GM13977 (cell line): Measurements from ENCODE around the gene CDH4.

Experiments used
- DNase-seq: peaks from one replicate; pipeline ENCODE4 v3.0.0; 2012; ENCODE audit warnings: low spot score
- in situ Hi-C: fragments of 300-500 bp; cut with MboI; formaldehyde crosslinking; loops from one replicate; pipeline ENCODE4 v1.12.0; 2022; ENCODE audit warnings: low sequenced_read_pairs, low pct_unique_long_range_greater_than_20kb, mixed read lengths, inconsistent platforms; ENCODE audit not compliant: unreplicated experiment
- TF ChIP-seq, protein P1 (sequence below): IDR thresholded peaks from 2 replicates; pipeline ENCODE4 v1.5.1; 2012; ENCODE audit warnings: mild to moderate bottlenecking, control low read depth; ENCODE audit not compliant: insufficient read depth; ENCODE audit errors: extremely low read depth, missing control alignments

The CDH4 gene

DNA sequence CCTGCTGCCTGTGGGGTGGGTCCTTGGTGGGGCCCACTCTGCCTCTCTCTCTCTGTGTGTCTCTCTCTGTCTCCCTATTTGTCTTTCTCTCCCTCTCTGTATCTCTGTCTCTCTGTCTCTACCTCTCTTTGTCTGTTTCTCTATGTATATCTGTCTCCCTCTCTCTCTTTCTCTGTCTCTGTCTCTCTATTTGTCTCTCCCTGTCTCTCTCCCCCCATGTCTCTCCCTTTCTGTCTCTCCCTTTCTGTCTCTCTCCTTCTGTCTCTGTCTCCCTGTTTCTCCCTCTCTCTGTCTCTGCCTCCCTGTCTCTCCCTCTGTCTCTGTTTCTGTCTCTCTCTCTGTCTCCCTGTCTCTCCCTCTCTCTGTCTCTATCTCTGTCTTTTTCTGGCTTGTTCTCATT, 353.2 kb downstream of the CDH4 start:
- in situ Hi-C loops = no loop called here
- TF ChIP-seq, protein P1, sequence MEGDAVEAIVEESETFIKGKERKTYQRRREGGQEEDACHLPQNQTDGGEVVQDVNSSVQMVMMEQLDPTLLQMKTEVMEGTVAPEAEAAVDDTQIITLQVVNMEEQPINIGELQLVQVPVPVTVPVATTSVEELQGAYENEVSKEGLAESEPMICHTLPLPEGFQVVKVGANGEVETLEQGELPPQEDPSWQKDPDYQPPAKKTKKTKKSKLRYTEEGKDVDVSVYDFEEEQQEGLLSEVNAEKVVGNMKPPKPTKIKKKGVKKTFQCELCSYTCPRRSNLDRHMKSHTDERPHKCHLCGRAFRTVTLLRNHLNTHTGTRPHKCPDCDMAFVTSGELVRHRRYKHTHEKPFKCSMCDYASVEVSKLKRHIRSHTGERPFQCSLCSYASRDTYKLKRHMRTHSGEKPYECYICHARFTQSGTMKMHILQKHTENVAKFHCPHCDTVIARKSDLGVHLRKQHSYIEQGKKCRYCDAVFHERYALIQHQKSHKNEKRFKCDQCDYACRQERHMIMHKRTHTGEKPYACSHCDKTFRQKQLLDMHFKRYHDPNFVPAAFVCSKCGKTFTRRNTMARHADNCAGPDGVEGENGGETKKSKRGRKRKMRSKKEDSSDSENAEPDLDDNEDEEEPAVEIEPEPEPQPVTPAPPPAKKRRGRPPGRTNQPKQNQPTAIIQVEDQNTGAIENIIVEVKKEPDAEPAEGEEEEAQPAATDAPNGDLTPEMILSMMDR = no peak
- DNase-seq = no peak

DNA sequence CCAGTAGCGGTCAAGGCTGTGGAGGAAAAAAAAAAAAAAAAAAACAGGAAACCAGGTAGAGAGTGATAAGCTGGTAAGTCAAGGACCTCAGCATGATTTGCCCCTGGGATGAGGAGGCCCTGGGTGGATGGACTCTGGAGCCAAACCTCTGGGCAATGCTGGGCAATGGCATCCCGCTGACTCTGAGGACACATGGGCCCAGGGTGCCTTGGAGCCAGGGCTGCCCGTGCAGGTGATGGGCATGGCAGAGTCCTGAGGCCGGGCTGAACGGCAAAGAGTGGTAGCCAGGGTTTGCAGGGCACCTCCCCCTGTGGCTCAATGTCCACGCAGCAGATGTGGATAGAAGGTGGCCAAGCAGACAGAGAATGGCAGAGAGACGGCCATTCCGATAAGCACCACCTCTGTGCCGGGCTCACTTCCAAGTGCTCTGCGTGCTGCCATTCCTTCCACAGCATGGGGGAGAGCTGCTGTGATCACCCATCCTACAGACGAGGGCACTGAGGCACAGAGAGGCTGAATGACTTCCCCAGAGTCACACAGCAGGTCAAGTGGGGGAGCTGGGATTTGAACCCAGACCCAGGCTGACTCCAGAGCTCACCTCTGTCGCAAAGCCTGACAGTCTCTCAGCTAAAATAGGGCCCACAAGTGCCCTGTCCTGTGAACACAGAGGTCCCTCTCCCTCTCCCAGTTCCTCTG, 353.9 kb downstream of the CDH4 start:
- no peak for DNase-seq
- TF ChIP-seq, protein P1 = no peak
- in situ Hi-C loops = no loop called here

DNA sequence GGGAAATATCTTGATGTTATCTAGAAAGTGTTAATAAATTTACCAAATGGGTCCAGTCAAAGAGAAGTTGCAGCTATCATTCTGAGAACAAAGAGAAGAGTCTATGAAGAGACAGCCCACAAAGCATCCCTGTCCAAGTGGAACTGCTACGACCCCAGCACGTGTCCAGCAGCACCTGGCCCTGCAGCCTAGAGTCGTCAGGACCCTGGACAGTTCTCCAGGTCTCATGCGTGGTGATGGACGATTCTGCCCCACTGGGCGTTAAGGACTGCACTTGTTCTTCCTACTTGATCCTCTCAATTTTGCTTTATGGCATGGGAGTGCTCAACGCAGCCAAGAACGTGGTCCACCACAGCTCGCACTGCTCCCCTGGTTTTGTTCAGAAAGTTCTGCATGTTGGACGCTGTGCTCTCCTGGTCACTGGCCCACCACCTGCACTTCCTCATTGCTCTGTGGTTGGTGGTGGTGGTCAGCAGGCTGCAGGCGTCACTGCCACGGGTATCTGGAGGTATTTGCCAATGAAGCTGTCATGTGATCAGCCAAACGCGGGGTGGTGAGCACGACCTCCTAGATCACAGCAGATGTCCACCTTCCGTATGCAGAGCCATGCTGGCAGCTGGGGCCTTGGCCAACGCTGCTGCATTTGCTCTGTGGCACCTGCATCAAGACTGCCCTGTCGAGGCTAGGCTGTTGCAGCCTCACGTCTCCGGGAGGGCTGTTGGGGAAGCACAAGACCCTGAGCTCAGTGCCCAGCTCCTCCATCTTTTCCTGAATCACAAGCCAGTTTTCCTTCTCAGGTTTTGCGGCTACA, 356.4 kb downstream of the CDH4 start:
- DNase-seq = no peak
- in situ Hi-C loops = no loop called here
- TF ChIP-seq, protein P1 = no peak

DNA sequence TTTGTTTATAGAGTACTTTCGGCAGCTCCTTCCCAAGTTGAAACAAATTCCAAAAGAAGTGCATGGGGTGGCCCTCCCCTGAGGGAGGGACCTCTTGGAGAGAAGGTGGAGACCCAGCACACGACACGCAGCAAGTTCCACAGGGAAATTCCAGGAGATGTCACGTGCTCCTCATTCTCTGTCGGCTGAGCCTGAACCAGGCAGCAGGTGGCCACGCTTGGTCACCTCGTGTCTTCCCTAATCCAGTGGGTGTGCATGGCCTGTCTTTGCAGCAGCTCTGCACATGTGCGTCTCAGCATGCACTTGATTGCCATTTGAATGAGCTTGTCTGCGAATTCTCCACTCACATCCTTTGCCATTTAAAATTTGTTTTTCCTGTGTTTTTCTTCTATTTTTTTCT, 357.4 kb downstream of the CDH4 start:
- no peak for DNase-seq
- TF ChIP-seq, protein P1 = no peak
- in situ Hi-C loops = no loop called here

DNA sequence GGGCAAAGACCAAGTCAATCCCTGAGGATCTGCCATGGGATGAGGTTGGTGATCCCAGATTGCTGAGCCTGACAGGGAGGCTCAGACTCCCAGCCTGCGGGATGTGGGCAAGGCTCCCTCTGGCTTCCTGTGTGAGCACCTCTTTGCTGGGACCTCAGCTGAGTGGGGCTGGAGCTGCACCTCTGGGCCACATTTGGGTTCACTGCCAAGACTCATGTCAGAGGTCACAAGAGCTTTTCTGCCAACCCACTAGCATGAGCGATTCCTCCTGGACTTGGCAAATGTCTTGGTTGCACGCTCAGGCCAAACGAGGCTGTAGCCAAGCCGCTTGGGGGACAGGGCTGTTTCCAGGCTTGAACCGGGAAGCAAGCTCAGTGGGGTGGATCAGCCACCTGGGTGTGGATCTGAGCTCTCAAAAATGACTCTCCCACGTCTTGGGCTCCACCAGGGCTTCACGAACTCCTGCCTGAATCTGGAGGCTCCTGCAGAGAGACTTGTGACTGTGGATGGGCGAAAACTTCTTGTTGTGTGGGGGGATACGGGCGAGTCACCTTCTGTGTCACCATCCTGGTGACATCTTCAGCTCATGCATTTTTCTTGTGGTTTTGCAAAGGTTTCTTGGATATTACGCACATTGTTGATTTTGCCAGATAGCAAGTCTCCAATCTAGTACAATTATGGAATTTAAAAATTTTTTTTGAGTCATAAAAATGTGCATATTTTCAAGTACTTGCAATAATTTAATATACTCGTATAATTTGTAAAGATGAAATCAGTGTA, 359.5 kb downstream of the CDH4 start:
- in situ Hi-C loops = no loop called here

More for the DNA sequence above, 359.5 kb downstream of the CDH4 start:
- DNase-seq = no peak
- TF ChIP-seq, protein P1 = no peak
